Activated CD4-positive, CD25-positive, alpha-beta regulatory T cell treated with anti-CD3 and anti-CD28 coated beads, Interleukin-2, amount 50 U/mL, for 72 hours (primary cell): Measurements from ENCODE around the gene ZFPM1.

Experiments used
- DNase-seq: peaks from one replicate; pipeline ENCODE4 v3.0.0; 2021

Gene ZFPM1

DNA sequence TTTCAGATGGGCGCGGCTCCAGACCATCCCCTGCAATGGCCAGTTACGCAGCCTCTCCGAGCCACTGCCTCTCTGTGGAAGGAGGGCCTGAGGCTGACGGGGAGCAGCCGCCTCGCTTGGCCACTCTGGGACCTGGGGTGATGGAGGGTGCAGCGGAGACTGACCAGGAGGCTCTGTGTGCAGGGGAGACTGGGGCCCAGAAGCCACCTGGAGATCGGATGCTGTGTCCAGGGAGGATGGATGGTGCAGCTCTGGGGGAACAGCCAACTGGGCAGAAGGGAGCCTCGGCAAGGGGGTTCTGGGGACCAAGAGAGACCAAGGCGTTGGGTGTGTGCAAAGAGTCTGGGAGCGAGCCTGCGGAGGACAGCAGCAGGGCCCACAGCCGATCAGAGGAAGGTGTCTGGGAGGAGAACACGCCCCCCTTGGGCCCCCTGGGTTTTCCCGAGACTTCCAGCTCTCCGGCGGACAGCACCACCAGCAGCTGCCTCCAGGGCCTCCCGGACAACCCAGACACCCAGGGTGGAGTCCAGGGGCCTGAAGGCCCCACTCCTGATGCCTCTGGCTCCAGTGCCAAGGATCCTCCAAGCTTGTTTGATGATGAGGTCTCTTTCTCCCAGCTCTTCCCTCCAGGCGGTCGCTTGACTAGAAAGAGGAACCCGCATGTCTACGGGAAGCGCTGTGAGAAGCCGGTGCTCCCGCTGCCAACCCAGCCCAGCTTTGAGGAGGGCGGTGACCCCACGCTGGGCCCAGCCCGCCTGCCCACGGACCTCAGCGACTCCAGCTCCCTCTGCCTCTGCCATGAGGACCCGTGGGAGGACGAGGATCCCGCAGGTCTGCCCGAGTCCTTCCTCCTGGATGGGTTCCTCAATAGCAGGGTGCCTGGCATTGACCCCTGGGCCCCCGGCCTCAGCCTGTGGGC, 17.4 kb upstream of the ZFPM1 start:
- DNase-seq: no peak

DNA sequence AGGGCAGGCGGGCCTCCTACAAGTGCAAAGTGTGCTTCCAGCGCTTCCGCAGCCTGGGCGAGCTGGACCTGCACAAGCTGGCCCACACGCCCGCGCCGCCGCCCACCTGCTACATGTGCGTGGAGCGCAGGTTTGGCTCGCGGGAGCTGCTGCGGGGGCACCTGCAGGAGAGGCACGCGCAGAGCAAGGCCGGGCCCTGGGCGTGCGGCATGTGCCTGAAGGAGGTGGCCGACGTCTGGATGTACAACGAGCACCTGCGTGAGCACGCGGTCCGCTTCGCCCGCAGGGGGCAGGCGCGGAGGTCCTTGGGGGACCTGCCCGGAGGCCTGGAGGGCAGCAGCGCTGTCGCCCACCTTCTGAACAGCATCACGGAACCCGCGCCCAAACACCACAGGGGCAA, 16.3 kb upstream of the ZFPM1 start:
- DNase-seq: no peak

DNA sequence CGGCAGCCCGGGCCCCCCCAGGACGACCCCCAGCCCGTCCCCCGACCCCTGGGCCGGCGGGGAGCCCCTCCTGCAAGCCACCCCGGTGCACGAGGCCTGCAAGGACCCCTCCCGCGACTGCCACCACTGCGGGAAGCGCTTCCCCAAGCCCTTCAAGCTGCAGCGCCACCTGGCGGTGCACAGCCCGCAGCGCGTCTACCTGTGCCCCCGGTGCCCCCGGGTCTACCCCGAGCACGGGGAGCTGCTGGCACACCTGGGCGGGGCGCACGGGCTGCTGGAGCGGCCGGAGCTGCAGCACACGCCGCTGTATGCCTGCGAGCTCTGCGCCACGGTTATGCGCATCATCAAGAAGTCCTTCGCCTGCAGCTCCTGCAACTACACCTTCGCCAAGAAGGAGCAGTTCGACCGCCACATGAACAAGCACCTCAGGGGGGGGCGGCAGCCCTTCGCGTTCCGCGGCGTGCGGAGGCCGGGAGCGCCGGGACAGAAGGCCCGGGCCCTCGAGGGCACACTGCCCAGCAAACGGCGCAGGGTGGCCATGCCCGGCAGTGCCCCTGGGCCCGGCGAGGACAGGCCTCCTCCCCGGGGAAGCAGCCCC, 15.6 kb upstream of the ZFPM1 start:
- DNase-seq: peak; percentile 74

DNA sequence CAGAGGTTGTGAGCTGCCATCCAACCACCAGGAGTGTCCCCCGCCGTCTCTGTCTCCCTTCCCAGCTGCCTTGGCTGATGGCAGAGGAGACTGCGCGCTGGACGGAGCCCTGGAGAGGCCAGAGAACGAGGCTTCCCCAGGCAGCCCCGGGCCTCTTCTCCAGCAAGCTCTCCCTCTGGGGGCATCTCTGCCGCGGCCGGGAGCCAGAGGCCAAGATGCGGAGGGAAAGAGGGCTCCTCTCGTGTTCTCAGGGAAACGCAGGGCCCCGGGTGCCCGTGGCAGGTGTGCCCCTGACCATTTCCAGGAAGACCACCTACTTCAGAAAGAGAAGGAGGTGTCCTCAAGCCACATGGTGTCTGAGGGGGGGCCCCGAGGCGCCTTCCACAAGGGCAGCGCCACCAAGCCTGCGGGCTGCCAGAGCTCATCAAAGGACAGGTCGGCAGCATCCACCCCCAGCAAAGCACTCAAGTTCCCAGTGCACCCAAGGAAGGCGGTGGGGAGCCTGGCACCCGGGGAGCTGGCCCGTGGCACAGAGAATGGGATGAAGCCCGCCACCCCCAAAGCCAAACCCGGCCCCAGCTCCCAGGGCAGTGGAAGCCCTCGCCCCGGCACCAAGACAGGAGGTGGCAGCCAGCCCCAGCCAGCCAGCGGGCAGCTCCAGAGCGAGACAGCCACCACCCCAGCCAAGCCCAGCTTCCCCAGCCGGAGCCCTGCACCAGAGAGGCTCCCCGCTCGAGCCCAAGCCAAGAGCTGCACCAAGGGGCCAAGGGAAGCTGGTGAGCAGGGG, 14.8 kb upstream of the ZFPM1 start:
- no peak for DNase-seq

DNA sequence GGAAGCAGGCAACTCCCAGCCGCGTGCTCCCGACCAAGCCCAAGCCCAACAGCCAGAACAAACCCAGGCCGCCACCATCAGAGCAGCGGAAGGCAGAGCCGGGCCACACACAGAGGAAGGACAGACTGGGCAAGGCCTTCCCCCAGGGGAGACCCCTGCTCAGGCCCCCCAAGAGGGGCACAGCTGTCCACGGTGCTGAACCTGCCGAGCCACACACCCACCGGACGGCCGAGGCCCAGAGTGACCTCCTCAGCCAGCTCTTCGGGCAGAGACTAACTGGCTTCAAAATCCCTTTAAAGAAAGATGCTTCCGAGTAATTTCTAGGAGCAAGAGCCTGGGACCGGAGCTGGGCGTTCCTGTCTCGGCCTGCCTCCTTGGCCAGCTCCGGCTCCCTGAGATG, 14.1 kb upstream of the ZFPM1 start:
- DNase-seq: no peak

DNA sequence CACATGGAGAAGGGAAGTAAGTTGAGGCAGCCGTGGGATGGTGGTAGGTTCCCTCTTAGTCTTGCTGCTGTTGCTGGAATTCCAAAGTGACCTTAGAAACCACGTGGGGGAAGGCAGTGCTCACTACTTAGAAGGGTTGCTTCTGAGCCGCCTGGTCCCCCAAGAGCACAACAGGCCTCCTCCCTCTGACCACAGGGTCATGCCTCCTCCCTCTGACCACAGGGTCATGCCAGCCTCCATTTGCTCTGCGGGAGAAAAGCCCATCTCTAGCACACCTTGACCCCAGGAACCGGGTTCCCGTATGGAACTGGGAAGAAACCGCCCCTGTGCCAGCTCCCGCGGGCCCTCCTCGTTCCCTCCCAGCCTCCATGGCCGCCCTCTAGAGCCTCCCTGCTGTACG, 13.4 kb upstream of the ZFPM1 start:
- DNase-seq: no peak

DNA sequence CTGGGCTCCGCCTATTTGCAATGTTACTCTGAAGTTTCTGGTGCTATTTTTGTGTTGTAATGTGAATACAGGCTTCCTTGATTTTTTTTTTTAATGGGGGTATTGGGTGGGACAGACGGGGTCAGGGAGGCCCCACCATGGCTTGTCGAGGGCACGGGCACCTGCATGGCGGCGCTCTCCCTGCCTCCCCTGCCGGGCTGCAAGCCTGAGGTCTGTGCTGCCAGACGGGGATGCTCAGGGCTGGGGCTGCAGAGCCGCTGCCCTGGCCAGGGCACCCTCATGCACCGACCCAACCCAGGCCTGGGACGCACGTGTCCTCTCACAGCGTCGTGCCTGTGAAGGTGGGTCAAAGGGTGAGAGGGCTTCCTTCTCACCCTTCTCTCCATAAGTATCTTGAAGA, 13.0 kb upstream of the ZFPM1 start:
- no peak for DNase-seq

DNA sequence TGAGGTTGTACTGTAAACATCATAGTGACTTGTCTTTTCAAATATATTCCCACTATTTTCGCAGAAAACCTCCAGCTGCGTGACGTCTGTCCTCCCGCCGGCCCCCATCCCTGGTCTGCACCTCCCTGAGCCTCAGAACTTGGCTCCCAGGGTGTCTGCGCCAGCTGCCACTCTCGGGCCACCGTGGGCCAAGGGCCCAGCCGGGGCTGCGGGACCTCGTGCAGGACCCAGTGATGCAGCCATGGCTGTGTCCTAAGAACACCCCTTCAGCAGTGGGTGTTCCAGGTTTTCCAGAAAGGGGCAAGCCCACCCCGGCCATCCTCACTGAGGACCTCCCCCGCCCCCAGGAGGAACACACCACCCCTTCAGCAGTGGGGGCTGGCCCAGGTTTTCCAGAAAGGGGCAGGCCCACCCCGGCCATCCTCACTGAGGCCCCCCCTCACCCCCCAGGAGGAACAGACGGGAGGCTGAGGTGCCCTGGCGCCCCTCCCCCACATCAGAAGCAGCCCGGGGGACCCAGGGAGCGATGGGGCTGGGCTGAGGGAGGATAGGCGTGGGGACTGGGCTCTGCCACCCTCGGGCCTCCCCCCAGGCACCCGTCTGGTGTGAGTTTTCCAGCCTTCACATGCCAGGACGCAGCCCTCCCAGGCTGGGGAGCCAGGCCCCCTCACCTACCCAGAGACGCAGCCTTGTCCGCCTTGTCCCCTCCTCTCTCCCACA, 12.2 kb upstream of the ZFPM1 start:
- DNase-seq: no peak

DNA sequence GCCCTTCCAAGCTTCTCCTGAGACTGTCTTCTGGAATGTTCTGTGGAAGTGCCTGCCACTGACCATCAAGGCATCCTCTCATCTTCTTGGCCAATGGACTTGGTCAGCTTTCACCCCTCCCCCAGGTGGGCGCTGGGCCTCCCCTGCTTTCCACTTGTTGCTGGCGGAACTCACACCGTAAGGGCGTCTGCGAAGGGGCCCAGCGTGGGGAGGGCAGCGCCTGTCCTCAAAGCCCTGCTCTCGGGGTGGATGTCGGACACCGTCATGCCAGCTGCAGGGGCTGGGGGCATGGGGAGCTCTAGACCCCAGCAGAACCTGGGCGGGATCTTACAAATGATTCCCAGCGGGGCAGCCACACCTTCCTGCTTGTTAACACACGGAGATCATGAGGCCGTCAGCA, 11.6 kb upstream of the ZFPM1 start:
- no peak for DNase-seq

DNA sequence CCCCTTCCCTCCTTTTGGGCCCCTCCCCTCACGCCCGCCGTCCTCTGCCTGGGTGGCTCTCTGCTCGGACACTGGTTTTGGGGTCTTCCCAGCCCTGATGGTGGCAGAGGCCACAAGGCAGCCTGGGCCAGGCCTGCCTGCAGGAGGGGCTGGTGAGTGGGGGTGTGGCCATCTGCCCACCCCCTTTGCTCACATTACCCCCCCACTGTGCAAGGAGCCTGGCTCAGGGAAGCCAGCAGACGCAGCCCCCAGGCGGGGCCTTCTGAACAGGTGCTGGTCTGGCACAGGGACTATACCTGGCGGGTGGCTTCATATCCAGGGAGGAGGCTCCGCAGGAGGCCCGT, 10.7 kb upstream of the ZFPM1 start:
- no peak for DNase-seq

DNA sequence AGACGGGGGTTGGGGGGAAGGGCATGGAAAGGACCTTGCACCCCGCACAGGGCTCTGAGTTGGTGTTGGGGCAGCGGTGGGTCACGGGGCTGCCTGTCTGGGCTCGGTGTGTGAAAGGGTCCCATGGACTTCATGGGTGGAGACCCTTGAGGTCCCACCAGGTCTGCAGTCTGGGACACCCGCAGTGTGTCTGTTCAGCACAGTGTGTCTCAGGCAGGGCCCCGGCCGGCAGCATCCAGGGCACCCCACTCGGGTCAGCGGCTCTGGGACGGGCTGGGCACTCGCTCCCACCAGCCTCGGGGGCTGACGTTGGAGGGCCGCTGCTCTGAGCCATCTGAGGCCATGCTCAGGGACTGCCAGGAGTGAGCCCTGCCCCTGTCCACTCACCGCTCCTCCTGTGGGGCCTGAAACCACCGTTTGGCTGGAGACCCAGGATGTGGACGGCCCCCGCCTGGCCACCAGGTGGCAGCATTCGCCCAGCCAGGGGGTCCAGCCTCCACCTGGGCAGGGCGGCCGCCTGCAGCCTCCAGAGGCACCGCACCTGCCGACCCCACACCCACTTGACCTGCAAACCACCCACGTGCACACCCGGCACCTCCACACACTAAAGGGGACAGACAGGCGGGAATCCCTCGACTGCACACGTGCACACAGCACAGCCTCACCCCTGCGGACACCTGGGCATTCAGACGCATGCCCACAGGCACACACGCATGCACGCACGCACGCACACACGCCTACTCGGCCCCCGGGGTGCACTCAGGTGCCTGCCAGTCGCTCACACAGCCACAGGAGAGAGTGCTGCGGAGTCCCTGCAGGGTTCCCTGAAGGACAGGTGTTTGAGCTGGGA, 10.1 kb upstream of the ZFPM1 start:
- DNase-seq: peak; percentile 87

DNA sequence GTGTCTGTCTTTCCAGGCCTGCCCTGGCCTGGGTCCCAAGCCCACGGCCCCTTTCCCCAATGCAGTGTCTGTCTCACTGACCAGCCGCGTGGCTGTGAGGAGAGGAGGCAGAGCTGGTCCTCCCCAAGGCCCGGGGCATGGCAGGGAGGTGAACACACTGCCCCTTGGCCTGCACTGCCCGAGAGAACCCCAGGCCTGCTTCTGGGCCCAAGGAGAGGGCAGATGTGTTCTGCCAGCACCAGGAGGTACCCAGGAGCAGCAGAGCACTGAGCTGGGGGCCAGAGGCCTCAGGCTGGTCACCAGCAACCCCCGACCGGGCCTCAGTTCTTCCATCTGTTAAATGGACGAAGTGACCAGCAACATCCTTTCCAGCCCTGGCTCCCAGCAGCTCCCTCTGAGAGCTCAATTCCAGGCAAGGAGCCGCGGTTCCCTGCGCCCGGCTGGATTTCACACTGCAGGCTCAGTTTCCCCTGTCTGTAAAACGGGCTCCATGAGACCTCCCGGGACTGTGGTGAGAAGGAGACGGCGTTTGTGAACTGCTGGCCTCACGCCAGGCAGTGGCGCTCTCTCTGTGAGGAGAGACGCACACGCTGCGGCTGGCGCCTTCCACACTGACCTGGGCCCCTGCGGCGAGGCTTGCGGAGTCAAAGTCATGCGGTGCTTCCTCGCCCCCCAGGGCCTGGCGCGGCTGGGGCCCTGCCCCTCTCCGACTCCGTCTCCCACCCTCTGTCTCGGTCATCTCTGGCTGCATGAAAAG, 8.1 kb upstream of the ZFPM1 start:
- DNase-seq: no peak

DNA sequence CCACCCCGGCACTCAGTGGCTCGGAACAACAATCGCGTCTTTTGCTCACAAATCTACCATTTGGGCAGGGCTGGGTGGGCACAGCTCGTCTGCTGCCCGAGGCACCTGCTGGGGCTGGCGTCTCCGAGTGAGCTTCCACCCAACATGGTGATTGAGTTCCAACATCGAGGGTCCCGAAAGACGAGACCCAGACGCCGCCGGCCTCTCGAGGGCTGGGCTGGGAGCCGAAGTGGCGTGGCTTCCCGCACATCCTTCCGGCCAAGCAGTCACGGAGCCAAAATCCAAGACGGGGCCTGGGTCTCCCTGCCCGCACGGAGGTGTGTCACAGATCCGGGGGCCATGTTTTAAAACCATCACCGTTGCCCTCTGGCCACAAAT, 7.5 kb upstream of the ZFPM1 start:
- DNase-seq: no peak

DNA sequence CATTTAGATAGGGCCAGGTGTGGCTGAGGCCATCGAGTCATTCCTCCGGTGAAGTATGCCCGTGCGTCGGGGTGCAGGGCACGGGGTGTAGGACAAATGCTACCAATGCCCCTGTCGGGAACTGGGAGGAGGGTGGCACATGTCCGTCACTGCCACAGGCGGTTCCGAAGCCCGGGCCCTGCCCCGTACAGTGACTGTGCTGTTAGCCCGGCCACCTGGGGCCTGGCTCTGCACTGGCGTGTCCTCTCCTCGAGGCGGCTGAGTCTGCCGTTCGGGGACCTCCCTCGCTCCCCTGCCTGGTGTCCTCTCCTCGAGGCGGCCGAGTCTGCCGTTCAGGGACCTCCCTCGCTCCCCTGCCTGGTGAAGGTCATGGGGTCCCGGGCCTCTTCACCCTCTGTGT, 7.0 kb upstream of the ZFPM1 start:
- no peak for DNase-seq

DNA sequence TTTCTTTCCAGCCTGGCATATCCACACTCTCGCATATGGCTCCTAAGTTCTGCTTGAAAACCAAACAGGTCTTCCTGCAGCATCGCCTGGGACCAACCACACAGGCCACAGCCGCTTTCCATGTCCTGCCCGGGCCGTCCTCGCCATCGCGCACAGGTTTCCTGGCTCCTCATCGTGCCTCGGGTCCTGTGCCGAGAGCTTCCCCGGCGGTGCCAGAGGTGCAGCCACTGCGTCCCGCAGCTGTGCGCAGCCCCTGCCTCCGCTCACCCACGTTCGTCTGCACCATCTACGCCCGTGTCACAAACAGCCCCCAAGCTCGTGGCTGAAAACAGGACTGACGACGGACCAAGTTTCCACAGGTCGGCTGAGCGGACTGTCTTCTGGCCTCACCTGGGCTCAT, 6.3 kb upstream of the ZFPM1 start:
- DNase-seq: no peak

DNA sequence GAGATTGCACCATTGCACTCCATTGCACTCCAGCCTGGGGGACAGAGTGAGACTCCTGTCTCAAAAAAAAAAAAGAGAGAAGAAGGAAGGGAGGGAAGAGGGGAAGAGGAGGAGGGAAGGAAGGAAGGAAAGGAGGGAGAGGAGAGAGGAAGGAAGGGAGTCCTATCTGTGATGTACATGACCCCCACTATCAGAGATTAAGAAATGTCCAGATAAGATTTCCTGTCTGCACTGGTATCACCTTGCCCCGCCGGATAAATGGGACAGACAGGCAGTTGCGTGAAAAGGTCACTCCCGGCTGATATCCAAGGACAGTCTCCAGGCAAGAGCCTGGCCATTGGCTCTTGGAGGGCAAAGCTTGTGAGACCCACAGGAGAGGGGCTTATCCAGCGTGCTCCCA, 5.2 kb upstream of the ZFPM1 start:
- DNase-seq: no peak

DNA sequence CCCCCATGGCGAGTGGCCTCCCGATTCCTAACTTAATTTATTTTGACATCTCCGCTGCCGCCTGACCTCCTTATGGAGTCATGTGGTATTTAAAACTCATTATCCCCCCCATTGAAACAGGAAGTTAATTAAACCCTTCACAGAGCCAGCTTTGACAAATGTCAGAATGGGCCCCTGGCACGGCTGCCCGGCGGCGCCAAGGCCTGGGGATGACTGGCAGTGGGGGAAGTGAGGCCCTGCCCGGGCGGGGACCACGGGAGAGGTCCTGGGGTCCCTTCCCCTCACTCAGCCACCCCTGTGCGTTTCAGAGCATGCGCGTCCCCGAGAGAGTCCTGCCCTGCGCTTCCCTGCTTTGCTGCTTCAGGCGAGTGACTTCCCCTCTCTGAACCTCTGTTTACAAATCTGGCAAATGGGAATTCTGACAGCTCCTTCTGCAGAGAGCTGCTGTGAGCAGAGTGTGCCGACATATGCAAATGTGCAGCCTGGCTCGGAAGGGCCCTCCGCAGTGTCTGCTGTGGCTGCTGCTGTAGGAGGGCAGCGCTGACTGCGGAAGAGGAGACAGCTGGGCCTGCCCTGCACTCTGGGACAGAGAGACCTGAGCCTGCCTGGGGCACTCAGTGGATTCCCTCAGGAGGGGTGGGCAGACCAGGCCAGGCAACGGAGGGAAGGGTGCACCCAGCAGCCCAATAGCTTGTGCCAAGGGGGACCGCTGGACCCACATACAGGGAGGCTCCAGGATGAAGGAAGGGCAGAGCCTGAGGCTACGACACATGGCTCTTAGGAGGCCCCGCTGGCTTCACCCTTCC, 4.4 kb upstream of the ZFPM1 start:
- no peak for DNase-seq

DNA sequence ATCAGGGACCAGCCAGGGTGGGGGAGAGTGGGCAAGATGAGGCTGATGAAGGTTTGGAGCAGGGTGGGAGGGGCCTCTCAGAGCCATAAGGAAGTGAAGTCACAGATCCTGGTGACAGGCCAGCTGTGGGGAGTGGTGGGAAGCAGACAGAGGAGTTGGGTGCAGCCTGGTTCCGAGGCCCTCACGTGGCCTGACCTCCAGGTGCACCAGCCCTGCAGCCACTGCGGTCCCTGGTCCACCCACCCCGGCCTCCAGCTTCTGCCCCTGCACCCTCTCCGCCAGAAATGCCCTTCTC, 3.9 kb upstream of the ZFPM1 start:
- DNase-seq: no peak

DNA sequence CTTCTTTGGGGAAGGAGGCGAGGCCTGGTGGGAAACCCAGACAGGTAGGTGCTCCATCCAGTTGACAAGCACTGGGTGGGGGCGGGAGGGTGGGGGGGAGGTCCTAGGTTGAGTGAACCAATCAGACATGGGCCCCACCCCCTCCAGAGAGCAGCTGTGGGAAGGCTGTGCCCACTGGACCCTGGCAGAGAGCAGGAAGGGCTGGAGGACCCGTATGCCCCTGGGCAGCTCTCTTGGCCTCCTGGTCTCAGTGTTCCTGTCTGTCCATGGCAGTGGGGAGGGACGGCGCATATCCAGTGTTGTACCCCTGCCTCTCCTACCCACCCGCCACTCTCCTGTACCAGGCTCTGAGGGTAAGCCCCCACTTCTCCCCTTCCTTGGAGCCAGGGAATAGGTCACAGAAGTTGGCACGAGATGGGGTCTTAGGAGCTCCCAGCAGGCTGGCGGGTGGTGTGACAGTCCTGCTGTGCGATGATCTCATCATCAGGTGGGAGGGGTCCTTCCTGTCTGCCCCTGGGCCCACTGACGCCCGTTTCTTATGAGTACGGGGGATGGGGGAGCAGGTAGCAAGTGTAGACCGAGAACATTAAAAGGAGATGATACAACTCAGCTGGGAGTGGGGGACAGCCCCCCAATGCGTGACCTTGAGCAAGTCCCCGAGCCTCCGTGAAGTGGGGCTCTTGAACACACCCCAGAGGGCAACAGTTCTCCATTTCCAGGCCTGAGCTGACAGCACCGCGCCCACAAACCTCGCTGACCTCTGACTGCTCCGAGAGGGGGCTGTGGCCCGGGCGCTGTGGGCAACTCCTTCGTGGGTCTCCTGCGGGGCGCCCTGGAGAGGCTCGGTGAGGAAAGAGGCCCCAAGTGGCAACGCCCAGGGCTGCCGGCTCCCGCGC, 1.2 kb upstream of the ZFPM1 start:
- DNase-seq: no peak
